PC-3 (cell line): ENCODE results near the gene ICA1L. TPM values are rescaled to one million over a fixed set of nuclear protein-coding genes. Genes with fewer than 3 reads are reported as not detected.
A peak's percentile ranks its signal among the peaks of the same experiment; 100 is the strongest.
"Not testable (repeated sequence)": the region's sequence is repeated elsewhere in the genome, so short reads cannot be mapped to it uniquely, and the experiment has no call there.

ENCODE experiments used
- ATAC-seq: fragments of 200-7000 bp; cut with Tn5 transposase; 2 replicates; pipeline ENCODE4 v1.9.1; 2020; ENCODE audit warnings: mild to moderate bottlenecking, moderate library complexity
- BruUV-seq: library from RNA; stranded (reverse); fragments of 400-500 nt; replicated peaks from 2 replicates; lab custom pipeline; 2021; lab: Mats Ljungman, UMichigan
- CTCF ChIA-PET: fragments of 300-600 bp; sonication (Branson Sonifier 250); formaldehyde crosslinking; loops from one replicate; lab custom pipeline; 2022; ENCODE audit warnings: antibody characterized with exemption; lab: Charles Lee
- POLR2A ChIA-PET: fragments of 300-600 bp; sonication (Branson Sonifier 250); formaldehyde crosslinking; loops from one replicate; lab custom pipeline; 2022; ENCODE audit warnings: antibody characterized with exemption; ENCODE audit not compliant: unreplicated experiment; lab: Charles Lee
- DNase-seq: peaks from one replicate; pipeline ENCODE4 v3.0.0-alpha.2; 2015
- H2AFZ ChIP-seq: fragments of 300-600 bp; sonication (generic); 2 replicates; pipeline ENCODE4 v1.6.0; 2016; ENCODE audit warnings: antibody characterized with exemption, low read length
- H3F3A ChIP-seq: fragments of 300-600 bp; sonication (generic); one replicate; pipeline ENCODE4 v1.6.0; 2017; ENCODE audit warnings: antibody characterized with exemption, low read length, control low read depth, mild to moderate bottlenecking; ENCODE audit not compliant: unreplicated experiment
- H3K27ac ChIP-seq: fragments of 300-600 bp; sonication (generic); 2 replicates; pipeline ENCODE4 v1.5.1; 2016; ENCODE audit warnings: mild to moderate bottlenecking, low read length
- H3K27me3 ChIP-seq: fragments of 300-600 bp; sonication (generic); 2 replicates; pipeline ENCODE4 v1.6.1; 2016; ENCODE audit warnings: low read length, mixed read lengths
- H3K36me3 ChIP-seq: fragments of 300-600 bp; sonication (generic); 2 replicates; pipeline ENCODE4 v1.6.1; 2016; ENCODE audit warnings: low read depth, mixed run types, low read length, mixed read lengths
- H3K4me1 ChIP-seq: fragments of 300-600 bp; sonication (generic); 2 replicates; pipeline ENCODE4 v1.5.1; 2016; ENCODE audit warnings: low read length; ENCODE audit not compliant: insufficient read depth
- H3K4me2 ChIP-seq: fragments of 300-600 bp; sonication (generic); 2 replicates; pipeline ENCODE4 v1.6.0; 2016; ENCODE audit warnings: low read length
- H3K4me3 ChIP-seq: fragments of 300-600 bp; sonication (generic); 2 replicates; pipeline ENCODE4 v1.5.1; 2016; ENCODE audit warnings: mild to moderate bottlenecking, low read length, mixed read lengths
- H3K79me2 ChIP-seq: fragments of 300-600 bp; sonication (generic); 2 replicates; pipeline ENCODE4 v1.6.1; 2017; ENCODE audit warnings: low read length, mixed read lengths
- H3K9ac ChIP-seq: fragments of 300-600 bp; sonication (generic); 2 replicates; pipeline ENCODE4 v1.6.0; 2016; ENCODE audit warnings: mild to moderate bottlenecking, low read length
- H3K9me2 ChIP-seq: fragments of 300-600 bp; sonication (generic); replicated peaks from 2 replicates; pipeline ENCODE4 v1.6.1; 2016; ENCODE audit warnings: mixed run types, low read length, mixed read lengths
- H3K9me3 ChIP-seq: fragments of 300-600 bp; sonication (generic); 2 replicates; pipeline ENCODE4 v1.6.1; 2016; ENCODE audit warnings: low read length, mixed read lengths
- H4K20me1 ChIP-seq: fragments of 300-600 bp; sonication (generic); 2 replicates; pipeline ENCODE4 v1.6.1; 2016; ENCODE audit warnings: low read length, mixed read lengths
- EZH2 ChIP-seq: fragments of 300-600 bp; sonication (generic); IDR thresholded peaks from one replicate; pipeline ENCODE4 v1.6.1; 2017; ENCODE audit warnings: antibody characterized with exemption, mild to moderate bottlenecking, low read length; ENCODE audit not compliant: unreplicated experiment
- EZH2phosphoT487 ChIP-seq: fragments of 300-600 bp; sonication (generic); IDR thresholded peaks from 2 replicates; pipeline ENCODE4 v1.6.1; 2018; ENCODE audit warnings: mild to moderate bottlenecking, antibody characterized with exemption, low read length, borderline replicate concordance
- intact Hi-C: fragments of 100-400 bp; cut with micrococcal nuclease; formaldehyde crosslinking; loops from 2 replicates; pipeline ENCODE4 v1.9.0; 2023
- total RNA-seq: library from RNA; depleted of rRNA; stranded (reverse); fragments of >200 nt; gene quantifications from 2 replicates; pipeline ENCODE4 v1.2.3, GENCODE V29; 2014
- TF ChIP-seq, protein P1 (sequence below): fragments of 300-600 bp; sonication (generic); conservative IDR thresholded peaks from 2 replicates; pipeline ENCODE4 v1.5.1; 2017; ENCODE audit warnings: antibody characterized with exemption, low read depth, mild to moderate bottlenecking, low read length

ICA1L gene
- total RNA-seq, 1 experiment from 2014 or later: 2.5 TPM

DNA sequence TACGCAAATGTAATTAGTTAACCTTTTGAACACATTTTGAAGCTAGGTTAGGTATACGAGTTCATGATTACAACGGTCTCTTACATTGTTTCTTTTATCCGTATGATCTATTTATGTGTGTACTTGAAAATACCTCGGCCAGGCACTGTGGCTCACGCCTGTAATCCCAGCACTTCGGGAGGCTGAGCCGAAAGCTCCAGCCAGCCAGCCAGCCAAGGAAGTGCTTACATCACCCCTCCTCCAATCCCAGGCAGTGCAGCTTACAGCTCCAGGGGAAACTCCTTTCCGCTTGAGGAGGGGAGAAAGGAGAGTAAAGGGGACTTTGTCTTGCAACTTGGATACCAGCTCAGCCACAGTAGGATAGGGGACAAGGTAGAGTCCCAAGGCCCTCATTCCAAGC lies 65.7 kb downstream of the ICA1L start:
- H4K20me1 ChIP-seq, BruUV-seq, DNase-seq, H3K9me2 ChIP-seq, H3K9me3 ChIP-seq, H3K4me3 ChIP-seq, H3F3A ChIP-seq, H3K36me3 ChIP-seq, ATAC-seq, H3K4me2 ChIP-seq, H3K9ac ChIP-seq, CTCF ChIA-PET, H3K79me2 ChIP-seq, POLR2A ChIA-PET, H3K27me3 ChIP-seq, H2AFZ ChIP-seq, H3K27ac ChIP-seq: not testable (repeated sequence)
- H3K4me1 ChIP-seq: peaks cover 18% of the 10 kb centered on the region
- intact Hi-C loops: loop anchor here (10.0 kb wide), 1 partner anchor 221 kb away; no protein-coding TSS in a partner anchor

DNA sequence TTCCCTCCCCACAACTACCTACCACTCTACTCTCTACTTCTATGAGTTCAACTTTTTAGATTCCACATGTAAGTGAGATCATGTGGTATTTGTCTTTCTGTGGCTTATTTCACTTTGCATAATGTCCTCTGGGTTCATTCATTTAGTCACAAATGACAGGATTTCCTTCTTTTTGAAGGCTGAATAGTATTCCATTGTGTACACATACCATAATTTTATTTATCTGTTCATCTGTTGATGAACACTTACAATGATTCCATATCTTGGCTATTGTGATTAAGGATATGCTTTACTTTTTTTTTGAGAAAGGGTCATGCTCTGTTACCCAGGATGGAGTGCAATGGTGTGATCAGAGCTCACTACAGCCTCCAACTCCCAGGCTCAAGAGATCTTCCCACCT lies 73.6 kb downstream of the ICA1L start:
- ChIA-PET POLR2A (no interaction called here), CTCF (no interaction called here)
- Histone ChIP-seq H3K4me1 (0 out of 2 replicates have a peak, but pooled peaks cover 5% of the 10 kb centered on the region), H3K79me2 (no peaks in the 10 kb centered on the region), H3K4me3 (no peak overlapping the region), H3K27me3 (no peaks in the 10 kb centered on the region), H3K36me3 (no peaks in the 10 kb centered on the region), H4K20me1 (no peaks in the 10 kb centered on the region), H3K27ac (no peak overlapping the region), H2AFZ (no peak overlapping the region), H3F3A (no peaks in the 10 kb centered on the region), H3K9me2 (no peaks in the 10 kb centered on the region), H3K9me3 (no peaks in the 10 kb centered on the region), H3K4me2 (no peak overlapping the region), H3K9ac (no peak overlapping the region)
- TF ChIP-seq EZH2phosphoT487 (no peak), EZH2 (no peak)
- TF ChIP-seq, protein P1, sequence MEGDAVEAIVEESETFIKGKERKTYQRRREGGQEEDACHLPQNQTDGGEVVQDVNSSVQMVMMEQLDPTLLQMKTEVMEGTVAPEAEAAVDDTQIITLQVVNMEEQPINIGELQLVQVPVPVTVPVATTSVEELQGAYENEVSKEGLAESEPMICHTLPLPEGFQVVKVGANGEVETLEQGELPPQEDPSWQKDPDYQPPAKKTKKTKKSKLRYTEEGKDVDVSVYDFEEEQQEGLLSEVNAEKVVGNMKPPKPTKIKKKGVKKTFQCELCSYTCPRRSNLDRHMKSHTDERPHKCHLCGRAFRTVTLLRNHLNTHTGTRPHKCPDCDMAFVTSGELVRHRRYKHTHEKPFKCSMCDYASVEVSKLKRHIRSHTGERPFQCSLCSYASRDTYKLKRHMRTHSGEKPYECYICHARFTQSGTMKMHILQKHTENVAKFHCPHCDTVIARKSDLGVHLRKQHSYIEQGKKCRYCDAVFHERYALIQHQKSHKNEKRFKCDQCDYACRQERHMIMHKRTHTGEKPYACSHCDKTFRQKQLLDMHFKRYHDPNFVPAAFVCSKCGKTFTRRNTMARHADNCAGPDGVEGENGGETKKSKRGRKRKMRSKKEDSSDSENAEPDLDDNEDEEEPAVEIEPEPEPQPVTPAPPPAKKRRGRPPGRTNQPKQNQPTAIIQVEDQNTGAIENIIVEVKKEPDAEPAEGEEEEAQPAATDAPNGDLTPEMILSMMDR: no peak
- no TSS peak for BruUV-seq
- DNase-seq: no peak
- ATAC-seq: no peak
- intact Hi-C loops: no loop called here

DNA sequence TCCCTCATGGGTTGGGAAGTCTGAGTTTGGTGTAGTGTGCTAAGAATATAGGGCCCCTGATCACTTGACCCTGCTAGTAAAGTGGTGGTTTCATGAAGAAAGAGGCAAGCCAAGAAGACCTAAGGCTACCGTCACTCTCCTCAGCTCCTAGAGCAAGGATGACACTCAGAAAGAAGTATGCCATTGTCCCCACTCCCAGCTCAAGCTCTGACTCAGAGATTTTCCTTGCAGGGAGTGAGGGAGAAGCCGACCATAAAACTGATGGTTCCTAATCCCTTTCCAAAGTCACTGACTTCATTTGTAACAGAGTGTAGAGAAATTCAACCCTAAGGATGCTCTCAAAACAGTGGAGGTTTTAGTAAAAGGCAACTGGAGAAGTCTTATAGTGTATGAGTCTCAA lies 80.9 kb downstream of the ICA1L start:
- peak; percentile 13 for DNase-seq
- Histone ChIP-seq H4K20me1 (no peaks in the 10 kb centered on the region), H3K9me2 (no peaks in the 10 kb centered on the region), H3K9ac (no peak overlapping the region), H3K27me3 (no peaks in the 10 kb centered on the region), H3K27ac (no peak overlapping the region), H3K79me2 (no peaks in the 10 kb centered on the region), H3K4me3 (no peak overlapping the region), H3F3A (no peaks in the 10 kb centered on the region), H3K4me2 (no peak overlapping the region), H2AFZ (no peak overlapping the region), H3K9me3 (no peaks in the 10 kb centered on the region), H3K4me1 (no peaks in the 10 kb centered on the region), H3K36me3 (no peaks in the 10 kb centered on the region)
- POLR2A ChIA-PET: no interaction called here
- no TSS peak for BruUV-seq
- CTCF ChIA-PET: no interaction called here
- intact Hi-C loops: no loop called here
- peak; percentile 20; the same call in 1 of the 2 replicates for ATAC-seq
- TF ChIP-seq, protein P1: no peak
- TF ChIP-seq EZH2phosphoT487 (no peak), EZH2 (no peak)
